Measurements from ENCODE around the gene P2RX2. TPM values are rescaled to one million over a fixed set of nuclear protein-coding genes. Genes with fewer than 3 reads are reported as not detected.

The P2RX2 gene
- total RNA-seq, 2 donors from 2014 or later, result 1.0 TPM; not detected in 1

- DNase-seq (no peak), ATAC-seq (no peak)
- no peaks in the 10 kb centered on the region for H3K9me3 ChIP-seq
- H3K27me3 ChIP-seq, result no peaks in the 10 kb centered on the region
- H3K27ac ChIP-seq, result no peak overlapping the region
- peaks cover 0 to 32% of the 10 kb centered on the region in 2 donors for H3K36me3 ChIP-seq (replicated peaks in 1 of 2; ENCODE audit: insufficient read depth in 1 of 2, low read depth in 2 of 2)
- no peaks in the 10 kb centered on the region for H3K4me1 ChIP-seq
- H3K4me3 ChIP-seq, result no peak overlapping the region
- WGBS, 2 donors, result 87 to 93% methylated on average over 32 of the region's 32 CpGs
- TF ChIP-seq POLR2A (IDR thresholded peaks at IDR 0.05), result no peak
- TF ChIP-seq CTCF (IDR thresholded peaks at IDR 0.05), result no peak
- intact Hi-C loops (cut with DNase I), result no loop called here
These were observed 39.7 kb downstream of the P2RX2 start for GRCh38 chr12:132658149-132658894.

DNA sequence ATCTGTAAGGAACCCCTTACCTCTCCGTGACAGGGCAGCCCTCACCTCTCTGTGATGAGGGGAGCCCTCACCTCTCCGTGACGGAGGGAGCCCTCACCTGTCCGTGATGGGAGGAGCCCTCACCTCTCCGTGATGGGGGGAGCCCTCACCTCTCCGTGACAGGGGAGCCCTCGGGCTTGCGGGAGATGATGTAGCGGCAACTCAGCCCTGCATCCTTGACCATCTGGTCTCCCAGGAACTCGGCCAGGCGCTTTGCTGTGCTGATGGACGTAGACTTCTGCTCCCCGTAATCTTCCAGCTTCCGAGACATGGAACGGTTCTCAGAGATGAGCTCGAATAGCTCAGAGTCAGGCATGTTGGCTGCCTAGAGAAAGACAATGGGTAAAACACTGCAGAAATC is 40.6 kb downstream of the P2RX2 start:
- Histone ChIP-seq H3K27ac (no peak overlapping the region), H3K27me3 (no peaks in the 10 kb centered on the region), H3K4me1 (no peaks in the 10 kb centered on the region), H3K4me3 (no peak overlapping the region), H3K36me3 (replicated peaks in 1 of 2; ENCODE audit: insufficient read depth in 1 of 2, low read depth in 2 of 2) (peaks cover 0 to 30% of the 10 kb centered on the region in 2 donors), H3K9me3 (no peaks in the 10 kb centered on the region)
- TF ChIP-seq POLR2A (IDR thresholded peaks at IDR 0.05) (no peak), CTCF (IDR thresholded peaks at IDR 0.05) (no peak)
- no peak for DNase-seq
- intact Hi-C loops (cut with DNase I), result no loop called here
- 90 to 100% methylated on average over 2 to 16 of the region's 16 CpGs for WGBS, 2 donors
- no peak for ATAC-seq

GRCh38 chr12:132660052-132660451 is 41.5 kb downstream of the P2RX2 start:
- Histone ChIP-seq H3K27me3 (no peaks in the 10 kb centered on the region), H3K27ac (no peak overlapping the region), H3K4me3 (no peak overlapping the region), H3K36me3 (replicated peaks in 1 of 2; ENCODE audit: insufficient read depth in 1 of 2, low read depth in 2 of 2) (peaks cover 0 to 32% of the 10 kb centered on the region in 2 donors), H3K4me1 (no peaks in the 10 kb centered on the region), H3K9me3 (no peaks in the 10 kb centered on the region)
- TF ChIP-seq CTCF (IDR thresholded peaks at IDR 0.05), result no peak
- no peak for TF ChIP-seq POLR2A (IDR thresholded peaks at IDR 0.05)
- ATAC-seq, result no peak
- WGBS, 2 donors, result 73% methylated on average over 5 of the region's 5 CpGs
- DNase-seq, result no peak
- intact Hi-C loops (cut with DNase I), result no loop called here

DNA sequence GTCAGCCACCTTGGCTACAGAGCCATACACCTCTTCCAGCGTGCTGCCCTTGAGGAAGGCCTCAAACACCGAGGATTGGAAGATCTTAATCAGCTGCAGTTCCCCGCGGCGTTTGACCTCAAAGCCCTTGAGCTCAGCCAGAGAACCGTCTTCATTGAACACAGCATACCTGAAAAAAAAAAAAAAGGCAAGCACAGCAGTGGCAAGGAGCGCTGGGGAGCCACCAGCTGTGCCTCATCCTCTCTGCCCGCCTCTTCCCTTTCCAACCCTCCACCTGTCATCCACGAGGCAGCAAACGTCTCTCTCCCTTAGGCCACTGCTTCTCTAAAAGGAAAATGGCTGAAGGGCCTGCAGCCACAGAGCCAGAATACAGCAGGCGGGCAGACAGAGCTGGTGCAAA is 42.4 kb downstream of the P2RX2 start:
- Histone ChIP-seq H3K27me3 (no peaks in the 10 kb centered on the region), H3K27ac (no peak overlapping the region), H3K4me1 (no peaks in the 10 kb centered on the region), H3K4me3 (no peak overlapping the region), H3K36me3 (replicated peaks in 1 of 2; ENCODE audit: insufficient read depth in 1 of 2, low read depth in 2 of 2) (peaks cover 0 to 35% of the 10 kb centered on the region in 2 donors), H3K9me3 (no peaks in the 10 kb centered on the region)
- 83 to 89% methylated on average over 11 of the region's 11 CpGs for WGBS, 2 donors
- no peak for DNase-seq
- intact Hi-C loops (cut with DNase I), result no loop called here
- no peak for ATAC-seq
- TF ChIP-seq CTCF (IDR thresholded peaks at IDR 0.05), result no peak
- no peak for TF ChIP-seq POLR2A (IDR thresholded peaks at IDR 0.05)

DNA sequence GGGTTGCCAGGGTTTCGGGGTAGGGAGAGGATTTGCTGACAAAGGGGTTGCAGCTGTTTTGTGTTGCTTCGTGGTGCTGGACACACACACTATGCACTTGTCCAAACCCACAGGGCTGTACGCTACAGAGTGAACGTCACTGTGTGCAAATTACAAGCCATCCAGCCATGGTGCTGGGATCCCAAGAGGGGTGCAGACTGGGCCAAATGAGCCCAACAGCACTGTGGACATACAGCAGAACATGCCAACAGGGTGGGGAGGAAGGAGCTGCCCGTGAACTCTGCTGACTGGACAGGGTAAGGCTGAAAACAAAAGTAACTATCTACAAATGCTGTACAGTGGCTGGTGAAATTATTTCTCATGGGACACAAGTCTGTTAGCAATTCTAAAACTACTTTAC is 43.4 kb downstream of the P2RX2 start:
- no peak for TF ChIP-seq POLR2A (IDR thresholded peaks at IDR 0.05)
- no peak for TF ChIP-seq CTCF (IDR thresholded peaks at IDR 0.05)
- WGBS, 2 donors, result 67 to 78% methylated on average over 5 of the region's 5 CpGs
- Histone ChIP-seq H3K9me3 (no peaks in the 10 kb centered on the region), H3K36me3 (replicated peaks in 1 of 2; ENCODE audit: insufficient read depth in 1 of 2, low read depth in 2 of 2) (peaks cover 0 to 36% of the 10 kb centered on the region in 2 donors), H3K27ac (no peak overlapping the region), H3K4me3 (no peak overlapping the region), H3K4me1 (no peaks in the 10 kb centered on the region), H3K27me3 (no peaks in the 10 kb centered on the region)
- ATAC-seq (no peak), DNase-seq (no peak)
- intact Hi-C loops (cut with DNase I), result no loop called here

Data from body of pancreas (tissue), 4 donors.